ENCODE measurements around the gene CHST2.

Gene CHST2

DNA sequence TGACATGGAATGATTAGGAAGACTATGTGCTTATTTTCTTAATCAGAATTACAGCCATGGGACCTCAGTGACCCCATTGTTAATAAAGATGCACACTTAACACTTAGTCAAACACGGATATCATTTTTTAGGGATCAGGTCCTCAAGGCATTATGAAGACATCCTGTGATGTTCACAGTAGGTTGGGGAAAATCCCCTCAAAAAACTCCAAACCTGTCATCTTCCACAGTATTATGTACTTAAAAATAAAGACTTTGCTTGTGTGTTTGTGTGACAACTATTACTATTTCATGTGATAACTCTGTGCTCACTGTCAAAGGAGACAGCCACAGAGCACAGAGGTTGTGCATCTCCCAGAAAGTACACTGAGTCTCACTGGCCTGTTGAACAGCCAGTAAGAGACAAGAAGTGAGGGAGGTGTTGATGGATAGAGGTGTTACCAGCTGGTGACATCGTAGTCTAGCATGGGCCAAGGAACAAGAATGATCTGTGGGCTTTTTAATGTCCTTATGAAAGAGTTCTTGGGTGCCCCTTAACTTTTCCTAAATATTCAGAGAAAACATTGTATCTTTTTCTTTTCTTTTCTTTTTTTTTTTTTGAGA, 18.0 kb downstream of the CHST2 start:
- no peak for DNase-seq

DNA sequence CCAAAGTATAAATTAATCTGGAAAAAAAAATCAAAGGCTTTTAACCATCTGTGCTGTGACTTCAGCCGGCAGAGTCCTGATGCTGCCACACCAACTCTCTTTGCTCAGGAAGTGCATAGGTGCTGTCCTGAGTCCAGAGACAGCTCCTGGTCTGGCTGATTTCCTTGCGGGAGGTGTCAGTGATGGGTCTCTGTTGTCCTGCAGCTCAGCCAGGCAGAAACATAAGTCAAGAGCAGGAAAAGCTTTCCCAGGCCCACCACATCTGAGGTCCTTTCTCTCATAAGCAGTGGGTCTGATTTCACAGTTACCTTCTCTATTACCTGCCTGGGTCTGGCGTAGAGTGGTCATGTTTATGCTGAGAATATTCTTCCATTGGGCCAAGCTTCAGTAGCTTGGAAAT, 19.4 kb downstream of the CHST2 start:
- no peak for DNase-seq

DNA sequence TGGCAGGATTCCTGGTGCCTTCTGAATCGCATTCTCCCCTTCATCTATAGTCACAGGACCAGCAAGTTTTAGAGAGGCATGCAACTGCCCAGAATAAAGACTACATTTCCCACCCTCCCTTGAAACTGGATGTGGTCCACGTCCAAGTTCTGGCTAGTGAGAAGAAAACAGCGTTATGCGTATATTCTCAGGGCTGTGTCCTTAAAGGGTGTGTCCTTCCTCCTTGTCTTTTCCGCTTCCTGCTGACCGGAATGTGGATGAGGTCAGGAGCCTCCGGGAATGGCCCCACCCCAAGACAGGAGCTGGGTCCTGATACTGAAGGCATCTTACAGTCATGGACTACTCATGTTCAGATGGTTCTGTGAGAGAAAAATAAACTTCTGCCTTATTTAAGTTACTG, 20.2 kb downstream of the CHST2 start:
- DNase-seq: no peak

DNA sequence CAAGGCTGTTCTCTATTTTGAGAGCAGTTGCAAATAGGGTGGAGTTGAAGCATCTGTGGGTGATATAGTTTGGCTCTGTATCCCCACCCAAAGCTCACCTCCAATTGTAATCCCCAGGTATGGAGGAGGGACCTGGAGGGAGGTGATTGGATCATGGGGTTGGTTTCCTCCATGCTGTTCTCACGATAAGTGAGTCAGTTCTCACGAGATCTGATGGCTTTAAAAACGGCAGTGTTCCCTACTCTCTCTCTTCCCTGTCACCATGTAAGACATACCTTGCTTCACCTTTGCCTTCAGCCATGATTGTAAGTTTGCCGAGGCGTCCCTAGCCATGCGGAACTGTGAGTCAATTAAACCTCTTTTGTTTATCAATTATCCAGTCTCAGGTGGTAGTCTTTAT, 21.0 kb downstream of the CHST2 start:
- no peak for DNase-seq

DNA sequence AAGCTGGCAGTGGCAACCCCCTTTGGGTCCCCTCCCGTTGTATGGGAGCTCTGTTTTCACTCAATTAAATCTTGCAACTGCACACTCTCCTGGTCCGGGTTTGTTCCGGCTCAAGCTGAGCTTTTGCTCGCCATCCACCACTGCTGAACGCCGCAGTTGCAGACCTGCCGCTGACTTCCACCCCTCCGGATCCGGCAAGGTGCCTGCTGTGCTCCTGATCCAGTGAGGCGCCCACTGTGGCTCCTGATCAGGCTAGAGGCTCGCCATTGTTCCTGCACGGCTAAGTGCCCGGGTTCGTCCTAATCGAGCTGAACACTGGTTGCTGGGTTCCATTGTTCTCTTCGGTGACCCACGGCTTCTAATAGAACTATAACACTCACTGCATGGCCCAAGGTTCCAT, 22.8 kb downstream of the CHST2 start:
- DNase-seq: no peak

DNA sequence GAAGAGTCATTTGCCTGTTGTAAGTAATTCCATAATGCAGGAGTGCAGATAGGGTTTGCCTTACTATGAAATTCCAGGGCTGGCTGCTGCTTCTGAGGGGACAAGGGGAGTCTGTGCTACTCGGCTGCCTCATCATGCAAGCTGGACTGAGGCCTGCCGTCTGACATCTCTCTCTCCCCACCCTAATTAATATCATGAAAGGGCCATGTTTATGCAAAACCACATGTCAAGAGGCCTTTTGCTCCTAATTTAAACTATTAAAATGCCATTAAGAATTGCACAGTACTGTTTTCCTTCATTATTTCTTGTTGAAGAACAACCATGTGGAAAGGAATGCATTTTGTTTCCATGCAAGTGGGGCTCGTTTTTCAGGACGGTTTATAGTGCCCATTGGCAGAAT, 26.3 kb downstream of the CHST2 start:
- no peak for DNase-seq

DNA sequence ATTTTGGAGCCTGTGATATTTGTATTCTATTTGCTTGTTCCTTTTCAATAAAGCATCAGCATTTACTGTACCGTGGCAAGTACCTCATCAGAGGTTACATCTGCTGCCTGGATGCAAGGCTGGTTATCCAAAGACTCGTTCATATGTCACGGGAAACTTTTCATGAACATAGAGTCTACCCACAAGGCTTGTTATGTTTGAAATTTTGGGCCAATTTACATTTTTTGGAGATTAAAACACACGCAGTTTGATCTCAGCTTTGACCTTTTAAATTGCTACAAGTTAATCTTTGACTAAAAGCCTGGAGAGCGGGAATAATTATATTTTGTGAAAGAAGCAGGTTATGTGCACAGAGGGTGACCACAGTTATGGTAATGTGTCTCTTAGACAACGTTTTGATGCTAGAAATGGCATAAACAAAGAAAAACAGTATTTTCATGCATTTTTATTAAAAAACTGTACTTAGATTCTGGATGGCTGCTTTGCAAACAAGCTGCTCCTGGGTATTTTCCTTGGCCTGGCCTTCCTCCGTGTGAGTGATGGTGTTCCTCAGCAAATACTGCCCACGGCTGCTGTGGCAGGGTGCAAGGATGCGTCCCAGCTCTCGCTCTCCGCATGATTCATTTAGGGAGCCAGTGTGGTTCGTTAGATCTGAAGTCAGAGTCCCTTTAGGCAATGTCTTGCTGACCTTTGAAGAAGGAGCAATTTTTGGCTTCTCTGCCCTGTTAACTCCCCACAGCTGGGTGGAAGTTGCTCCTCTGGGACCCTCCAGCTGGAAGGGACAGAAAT, 27.1 kb downstream of the CHST2 start:
- no peak for DNase-seq

DNA sequence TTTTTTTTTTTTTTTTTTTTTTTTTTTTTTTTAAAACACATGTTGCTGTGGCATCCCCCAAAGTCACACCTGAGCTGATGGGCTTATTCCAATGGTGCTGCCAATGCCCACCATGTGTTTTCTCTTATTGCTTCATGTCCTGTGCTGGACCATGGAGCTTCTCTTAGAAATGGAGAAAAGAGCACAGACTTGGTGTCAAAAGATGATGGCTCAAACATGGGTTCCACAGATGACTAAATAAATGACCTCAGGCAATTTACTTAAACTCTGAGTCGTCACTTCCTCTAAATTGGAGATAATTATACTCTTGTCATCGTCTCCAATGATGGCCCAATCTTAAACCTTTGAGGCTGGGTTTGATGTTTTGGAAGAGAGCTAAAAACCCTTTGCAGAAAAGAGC, 28.1 kb downstream of the CHST2 start:
- no peak for DNase-seq

DNA sequence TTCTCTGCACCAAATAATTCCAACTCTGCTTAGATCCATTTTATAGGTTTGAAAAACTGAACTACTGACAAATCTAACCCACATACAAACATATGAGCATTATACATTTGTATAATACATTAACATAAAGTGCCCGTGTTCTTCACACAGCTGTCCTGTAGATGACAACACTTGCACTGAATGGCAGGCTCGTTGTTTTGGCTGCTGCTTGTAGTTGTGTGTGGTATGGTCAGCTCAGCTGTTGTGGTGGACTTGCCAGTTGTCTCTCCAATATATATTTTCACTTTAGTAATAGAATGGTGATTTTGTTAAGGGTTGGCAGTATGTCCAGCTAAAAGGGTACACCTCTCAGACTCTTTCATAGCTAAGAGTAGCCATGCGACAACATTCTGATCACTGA, 30.5 kb downstream of the CHST2 start:
- DNase-seq: no peak

DNA sequence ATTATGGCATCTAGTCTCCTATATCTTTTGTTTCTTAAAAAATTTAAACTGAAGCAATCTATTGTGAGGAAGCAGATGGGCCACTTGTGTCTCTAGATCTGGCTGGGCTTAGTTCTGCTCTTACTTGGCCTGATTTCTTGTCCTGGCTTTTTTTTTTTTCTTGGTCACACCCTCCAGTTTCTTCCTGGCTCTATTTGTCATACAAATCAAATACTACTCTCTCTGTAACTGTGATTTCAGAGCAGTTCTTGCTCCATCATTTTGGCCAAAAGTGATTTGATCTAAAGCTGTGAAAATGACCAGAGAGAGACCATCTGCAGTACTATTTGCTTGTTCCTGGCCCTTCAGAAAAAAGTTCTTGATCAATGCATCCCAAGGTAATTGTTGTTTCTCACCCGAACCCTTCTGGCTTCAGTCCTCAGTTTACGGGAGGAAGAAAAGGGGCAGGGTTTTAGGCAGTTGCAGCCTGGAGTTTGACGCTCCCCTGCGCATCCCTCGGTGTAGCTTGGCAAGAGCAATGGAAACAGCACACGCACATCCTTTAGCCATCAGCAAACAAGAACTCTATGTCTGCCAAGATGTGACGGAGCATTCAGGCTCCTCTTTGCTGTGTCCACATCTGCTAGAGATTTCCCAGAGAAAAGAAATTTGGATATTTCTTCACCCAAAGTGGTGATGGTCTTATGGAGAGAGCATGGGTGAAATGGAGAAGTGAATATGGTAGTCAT, 31.6 kb downstream of the CHST2 start:
- no peak for DNase-seq

DNA sequence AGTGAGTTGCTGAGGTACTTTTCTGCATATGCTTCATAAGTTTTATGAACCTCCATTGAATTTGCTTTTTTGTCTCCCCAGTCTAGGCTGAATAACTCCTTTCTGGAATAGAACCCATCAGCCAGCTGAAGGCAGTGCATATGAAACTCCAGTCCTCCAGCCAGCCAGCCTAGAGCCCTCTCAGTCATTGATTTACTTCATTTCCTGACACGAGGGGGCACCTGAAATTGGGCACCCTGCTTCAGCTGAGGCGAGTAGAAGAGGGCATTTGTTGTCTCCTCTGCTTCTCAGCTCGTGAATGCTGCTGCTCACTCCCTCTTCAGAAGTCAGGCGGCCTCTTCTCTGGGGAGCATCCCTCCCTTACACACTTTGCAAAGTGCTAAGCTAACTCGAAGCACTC, 32.5 kb downstream of the CHST2 start:
- DNase-seq: no peak

DNA sequence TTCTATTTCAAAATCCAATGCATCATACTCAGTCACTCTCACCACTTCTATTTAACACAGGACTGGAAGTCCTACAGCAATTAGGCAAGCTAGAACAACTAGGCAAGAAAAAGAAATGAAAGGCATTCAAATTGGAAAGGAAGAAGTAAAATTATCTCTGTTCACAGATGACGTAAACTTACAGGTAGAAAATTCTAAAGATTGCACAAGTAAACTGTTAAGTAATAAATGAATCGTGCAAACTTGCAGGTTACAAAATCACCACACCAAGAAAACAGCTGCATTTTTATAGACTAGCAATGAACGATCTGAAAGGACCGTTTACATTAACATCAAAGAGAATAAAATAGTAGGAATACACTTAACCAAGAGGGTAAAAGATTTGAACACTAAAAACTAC, 36.2 kb downstream of the CHST2 start:
- DNase-seq: no peak

DNA sequence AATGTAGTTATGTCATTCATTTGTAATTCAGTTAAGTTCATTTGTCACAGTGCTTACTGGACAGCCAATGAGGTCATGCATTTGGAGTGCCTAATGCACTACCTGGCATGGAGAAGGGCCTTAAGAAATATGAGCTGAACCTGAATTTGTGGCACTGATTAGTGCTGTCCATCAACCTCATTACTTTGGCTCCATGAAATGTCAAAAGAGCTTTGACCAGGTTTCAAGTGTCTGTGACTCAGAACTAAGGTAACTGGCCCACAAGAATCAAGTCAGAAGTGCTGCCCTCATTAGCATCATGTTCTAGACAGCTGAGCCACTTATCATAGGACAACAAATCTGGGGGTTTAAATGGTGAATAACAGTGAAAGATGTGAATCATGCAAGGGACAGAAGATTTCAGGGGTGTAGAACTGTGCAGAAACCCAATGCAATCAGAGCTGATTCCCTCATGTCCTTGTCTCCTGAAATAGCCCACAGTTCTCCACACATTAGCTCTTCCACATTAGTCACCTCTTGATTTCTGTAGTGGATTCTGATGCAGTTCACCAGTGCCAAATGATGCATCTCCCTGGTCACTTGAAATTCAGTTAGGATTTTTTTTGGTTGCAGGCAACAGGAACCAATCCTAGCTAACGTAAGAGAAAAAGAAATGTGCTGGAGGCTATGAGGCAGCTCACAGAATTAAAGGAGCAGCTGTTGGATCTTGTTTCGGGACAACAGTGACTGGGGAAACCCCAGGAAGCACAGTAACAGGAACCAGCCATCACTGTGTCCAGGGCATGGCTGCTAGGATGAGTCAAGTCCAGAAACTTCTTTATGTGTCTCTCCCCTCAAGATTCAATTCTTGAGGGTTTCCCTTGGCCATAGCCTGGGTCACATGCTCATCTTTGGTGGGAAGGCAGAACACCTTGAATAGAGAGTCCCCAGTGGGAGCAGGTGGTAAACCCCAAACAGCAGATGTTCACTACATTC, 38.7 kb downstream of the CHST2 start:
- DNase-seq: no peak

DNA sequence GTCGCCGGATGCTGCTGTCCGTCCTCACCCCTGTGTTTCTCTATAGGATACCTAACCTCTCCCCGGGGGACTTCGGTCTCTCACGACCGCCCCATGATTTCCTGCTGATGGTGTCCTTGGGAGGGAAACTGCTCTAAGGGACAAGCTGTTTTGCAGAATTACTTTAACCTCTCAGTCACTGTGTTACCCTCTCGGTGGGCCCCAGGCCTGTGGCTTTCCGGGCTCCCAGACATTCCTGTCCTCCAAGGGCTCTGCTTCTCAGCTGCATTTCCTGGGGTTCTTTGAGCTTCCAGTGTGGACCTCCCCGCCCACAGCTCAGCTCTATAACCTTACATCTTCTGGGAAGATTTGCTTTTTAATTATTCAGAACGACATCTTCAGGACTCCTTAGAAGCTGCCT, 40.9 kb downstream of the CHST2 start:
- no peak for DNase-seq

DNA sequence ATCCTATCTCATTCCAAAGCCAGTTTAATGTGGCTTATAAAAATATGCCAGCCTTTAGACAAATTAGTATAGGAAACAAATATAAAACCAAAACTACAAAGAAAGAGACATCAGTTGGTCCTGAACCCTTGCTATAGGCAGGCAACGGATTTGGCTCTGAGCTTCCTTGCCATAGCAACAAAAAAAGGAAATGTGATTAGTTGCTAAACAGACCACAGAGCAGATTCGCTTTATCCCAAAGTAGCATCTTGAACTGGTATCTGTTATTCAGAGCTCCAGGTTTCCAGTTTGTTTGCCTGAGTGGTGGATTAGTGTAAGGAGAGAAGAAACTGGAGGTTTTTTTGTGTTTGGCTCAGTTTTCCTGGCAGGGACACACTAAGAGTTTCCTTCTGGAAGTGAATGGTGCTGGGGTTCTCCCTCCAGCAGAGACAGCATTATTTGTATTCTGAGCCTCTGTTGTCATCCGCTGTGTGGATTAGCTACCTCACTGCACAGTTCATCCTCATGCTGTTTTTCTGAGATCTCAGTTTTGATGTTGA, 44.1 kb downstream of the CHST2 start:
- DNase-seq: no peak

DNA sequence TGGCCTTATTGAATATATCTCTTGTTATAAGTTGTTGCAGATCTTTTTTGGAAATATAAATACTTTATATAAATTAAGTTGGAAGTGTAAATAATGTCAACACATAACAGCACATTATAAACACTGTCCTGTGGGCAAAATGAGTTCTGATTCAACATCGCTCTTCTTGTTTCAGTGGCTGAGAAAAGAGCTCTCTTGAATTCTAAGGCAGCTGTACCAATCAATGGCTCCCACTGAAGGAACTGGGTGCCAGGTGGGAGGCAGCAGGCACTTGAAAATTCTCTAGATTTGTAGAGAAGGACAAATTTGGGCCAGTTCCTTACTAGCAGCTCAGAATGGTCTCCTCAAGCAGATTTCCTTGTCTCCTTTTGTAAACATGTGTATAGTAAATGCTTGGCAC, 45.6 kb downstream of the CHST2 start:
- DNase-seq: no peak

DNA sequence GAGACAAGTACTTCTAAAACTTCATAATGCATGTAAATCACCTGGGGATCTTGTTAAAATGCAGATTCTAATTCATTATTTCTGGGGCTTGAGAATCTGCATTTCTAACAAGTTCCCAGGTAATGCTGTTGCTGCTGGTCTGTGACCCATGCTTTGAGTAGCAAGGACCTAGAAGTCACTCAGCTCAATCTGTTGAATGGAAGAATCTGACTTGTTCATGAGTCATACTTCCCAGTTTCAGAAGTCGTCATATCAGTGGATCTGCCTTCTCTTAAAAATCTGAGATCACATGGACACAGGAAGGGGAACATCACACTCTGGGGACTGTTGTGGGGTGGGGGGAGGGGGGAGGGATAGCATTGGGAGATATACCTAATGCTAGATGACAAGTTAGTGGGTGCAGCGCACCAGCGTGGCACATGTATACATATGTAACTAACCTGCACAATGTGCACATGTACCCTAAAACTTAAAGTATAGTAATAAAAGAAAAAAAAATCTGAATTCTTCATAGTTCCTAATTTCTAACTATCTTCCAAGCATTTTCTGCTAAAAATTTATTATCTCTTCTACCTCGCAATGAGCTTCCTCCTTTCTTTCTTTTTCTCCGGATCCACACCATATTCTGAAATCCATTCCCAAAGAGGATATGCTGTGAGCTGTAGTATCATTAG, 46.2 kb downstream of the CHST2 start:
- peak; percentile 14 for DNase-seq

DNA sequence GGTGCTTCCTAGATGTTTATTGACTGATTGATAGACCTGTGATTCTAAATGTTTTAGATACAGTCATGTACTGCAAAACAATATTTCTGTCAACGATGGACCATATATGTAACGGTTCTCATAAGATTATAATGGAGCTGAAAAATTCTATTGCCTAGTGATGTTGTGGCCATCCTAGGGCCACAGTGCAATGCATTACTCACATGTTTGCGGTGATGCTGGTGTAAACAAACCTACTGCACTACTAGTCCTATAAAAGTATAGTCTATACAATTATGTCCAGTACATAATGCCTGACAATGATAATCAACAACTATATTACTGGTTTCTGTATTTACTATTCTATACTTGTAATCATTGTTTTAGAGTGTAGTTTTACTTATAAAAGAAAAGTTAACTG, 46.8 kb downstream of the CHST2 start:
- no peak for DNase-seq

DNA sequence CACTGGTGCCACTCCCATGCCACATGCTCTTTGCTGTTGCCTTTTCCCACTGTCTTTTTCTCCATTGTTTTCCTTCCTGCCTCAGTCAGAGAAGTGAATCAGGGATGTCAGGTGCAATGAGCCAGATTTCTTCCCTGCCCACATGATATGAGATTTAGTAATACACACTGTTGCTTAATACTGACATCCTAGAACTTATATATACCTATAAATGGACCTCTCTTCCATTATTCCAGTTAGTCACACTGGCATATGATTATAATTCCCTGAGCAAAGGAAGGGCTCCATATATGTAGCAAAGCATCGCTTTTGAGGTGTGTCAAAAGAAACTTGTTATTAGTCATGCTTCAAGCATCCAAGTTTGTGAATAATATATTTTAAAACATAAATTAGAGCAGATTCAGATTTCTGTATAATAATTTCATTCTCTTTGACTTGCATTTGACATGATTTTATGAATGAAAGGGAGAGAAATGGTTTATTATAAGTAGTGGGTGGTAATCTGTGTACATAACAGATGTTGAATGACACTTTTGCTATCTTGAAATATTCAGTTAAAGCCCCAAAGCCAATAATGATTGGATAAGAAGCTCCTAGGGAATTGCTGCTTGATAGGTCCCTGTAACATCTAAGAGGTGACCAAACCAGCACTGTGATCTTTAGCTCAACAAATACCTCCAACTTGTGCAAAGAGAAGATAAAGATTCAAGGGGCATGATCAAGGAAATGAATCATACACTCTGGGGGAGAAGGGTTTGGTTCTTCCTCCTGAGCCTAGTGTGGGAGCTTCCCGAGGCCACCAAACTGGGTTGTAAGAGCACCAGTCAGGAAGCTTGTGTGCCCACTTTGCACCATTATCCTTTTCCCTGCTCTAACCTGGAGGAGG, 48.6 kb downstream of the CHST2 start:
- DNase-seq: no peak

DNA sequence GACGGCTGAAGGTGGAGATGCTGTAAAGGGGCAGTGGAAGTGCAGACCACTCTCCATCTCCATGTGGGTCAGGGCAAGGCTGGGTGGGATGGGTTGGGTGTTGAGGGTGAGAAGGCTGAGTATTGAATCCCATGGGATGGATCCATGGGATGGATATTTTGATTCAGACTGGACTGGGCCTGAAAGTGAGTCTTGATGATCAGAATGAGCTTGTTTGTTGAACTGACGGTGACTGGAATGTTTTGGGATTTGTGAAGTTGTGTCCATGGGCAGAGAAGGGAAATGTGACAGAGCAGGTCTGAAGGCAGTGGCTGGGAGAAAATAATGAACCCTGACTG, 49.3 kb downstream of the CHST2 start:
- DNase-seq: no peak

DNA sequence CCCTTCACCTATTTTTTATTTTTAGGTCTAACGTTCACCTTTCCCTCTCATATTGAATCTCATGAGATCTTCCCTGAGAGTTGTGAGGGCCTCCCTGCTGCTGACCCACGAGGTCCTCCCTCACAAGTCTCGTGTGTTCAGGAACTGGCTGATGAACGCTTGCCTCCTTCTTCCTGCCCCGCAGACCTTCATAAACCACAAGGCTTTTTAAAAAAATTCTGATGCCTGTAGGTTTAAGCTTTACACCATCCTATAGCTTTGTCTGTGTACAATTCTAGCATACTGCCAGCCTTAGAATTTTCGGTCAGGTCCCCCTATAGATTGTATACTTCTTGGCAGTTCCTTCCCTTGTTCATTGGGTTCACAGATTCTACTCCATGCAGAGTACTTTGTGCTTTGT, 50.5 kb downstream of the CHST2 start:
- DNase-seq: no peak

Measured in activated naive CD4-positive, alpha-beta T cell treated with Interleukin-2 at 50 U/mL for 16 hours (primary cell).